ENCODE results near the gene PRMT3.
"Not testable (repeated sequence)": the region's sequence is repeated elsewhere in the genome, so short reads cannot be mapped to it uniquely, and the experiment has no call there.

The PRMT3 gene

DNA sequence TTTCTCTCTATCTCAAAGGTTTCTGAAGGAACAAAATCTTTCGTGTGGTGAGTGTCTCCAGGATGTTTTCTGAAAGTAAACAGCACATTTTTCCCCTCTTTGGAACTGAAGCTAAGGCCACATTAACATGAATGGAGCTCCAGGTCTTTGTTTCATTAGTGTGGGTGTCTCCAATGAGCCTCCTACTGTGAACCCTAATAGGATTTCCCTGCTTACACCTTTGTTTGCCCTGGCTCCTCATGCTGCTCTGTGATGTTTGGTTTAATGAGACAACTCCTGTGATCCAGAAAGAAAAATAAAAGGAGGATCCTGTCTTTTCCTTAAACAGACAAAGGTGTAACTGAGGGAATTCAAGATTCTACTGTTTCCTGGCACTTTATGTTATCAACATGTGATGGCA lies 135.0 kb downstream of the PRMT3 start:
- no peak for DNase-seq

DNA sequence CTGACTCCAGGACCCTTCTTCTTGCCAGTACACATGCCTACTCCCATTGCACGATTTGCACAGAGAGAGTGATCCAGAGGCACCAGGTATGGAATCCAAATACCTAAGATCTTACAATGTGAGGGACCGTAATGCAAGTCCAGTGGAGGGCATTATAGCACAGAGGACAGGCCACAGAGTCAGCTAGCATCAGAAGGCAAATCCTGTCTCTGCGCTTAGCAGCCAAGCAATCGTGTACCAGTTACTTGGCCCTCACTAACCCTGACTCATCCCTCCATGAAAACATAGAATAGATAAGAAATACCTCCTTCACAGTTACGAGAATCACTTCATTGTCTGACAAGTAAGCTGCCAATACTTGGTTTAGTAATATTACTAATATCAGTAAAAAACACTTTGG lies 142.2 kb downstream of the PRMT3 start:
- DNase-seq, result no peak

DNA sequence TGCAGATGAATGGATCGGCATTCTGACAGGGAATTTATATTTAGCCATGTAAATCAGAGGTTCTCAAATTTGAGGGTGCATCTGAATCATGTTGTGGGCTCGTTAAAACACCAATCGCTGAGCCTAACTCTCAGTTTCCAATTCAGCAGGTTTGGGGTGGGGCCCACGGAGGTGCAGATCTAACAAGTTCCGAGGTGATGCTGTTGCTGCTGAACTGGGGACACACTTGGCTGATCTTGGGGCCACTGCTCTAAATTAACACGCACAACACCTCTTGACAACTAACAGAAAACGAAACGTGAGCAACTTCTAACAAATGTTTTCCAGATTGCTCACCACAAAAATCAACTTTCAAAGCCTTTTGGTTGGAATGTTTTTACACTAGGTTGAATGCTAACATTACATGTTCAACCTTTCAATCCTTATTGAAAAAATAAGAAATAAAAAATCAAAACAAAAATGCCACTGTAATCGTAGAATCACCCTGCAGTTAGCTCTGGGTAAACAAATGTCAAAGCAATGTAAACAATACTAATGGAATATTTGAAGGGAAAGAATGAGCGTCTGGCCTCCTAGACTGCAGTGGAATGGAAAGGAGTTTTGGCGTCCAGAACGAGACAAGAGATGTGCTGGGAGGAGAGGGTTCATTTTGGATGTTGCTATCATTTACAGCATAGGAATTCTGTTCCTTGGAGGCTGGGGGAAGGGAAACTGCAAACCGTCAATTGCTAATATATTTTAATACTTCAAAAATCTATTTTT lies 143.6 kb downstream of the PRMT3 start:
- peak; percentile 7 for DNase-seq

DNA sequence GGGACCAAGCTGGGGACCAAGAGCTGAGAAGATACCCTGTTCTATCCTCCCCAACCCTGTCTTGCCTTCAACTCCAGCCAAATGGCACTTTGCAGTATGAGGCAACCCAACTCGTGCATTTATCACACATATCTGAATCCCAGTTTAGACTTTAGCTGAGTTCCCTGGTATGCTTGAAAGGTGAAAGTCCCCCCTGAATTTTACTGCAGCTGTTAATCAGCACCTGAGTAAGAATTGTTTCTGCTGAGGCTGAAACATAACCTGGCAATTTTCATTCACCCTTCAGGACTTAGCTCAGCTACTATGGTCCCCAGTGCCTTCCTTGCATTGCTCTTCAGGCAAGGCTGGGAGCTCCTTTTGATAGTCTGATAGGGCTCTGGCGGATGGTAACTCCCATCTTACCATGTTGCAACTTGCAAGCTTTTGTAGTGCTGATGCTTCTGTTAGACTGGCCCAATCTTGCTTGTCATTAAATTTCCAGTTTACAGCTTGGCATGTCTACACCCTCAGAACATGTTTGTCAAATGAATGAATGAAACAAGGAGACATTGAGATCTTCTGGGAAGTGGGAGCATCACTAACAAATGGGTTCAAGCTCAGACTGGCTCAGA lies 147.9 kb downstream of the PRMT3 start:
- no peak for DNase-seq

DNA sequence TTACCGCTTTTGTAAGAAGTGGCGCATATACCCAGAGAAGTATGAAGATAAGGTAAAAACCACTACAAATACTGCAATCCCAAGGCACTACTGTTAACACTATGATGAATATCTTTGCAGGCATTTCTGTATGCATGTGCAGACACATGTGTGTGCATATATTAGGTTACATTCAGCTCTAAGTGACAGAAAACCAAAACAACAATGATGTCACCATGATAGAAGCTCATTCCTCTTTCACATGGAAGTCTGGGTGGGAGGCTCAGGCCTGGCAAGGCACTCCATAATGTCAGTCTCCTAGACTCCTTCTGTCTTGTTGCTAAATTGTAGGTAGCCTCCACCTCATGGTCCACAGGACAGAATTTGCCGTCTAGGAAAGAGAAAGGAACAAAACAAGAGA lies 148.8 kb downstream of the PRMT3 start:
- no peak for DNase-seq

DNA sequence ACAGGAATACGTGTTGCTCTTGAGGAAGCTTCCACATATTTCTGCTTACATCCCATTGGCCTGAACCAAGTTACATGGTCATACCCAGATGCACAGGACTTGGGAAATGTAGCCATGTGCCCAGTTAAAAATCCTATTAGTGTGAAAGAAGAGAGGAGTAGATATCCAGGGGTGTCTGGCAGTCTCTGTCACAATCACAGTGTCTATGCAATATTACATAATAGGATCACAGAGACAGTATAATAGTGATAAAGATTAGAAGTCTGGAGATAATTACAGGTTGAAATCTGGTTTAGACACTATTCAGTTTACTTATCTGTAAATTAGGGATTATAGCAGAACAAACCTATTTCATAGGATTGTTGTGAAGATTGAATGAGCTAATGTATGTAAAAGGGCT lies 149.3 kb downstream of the PRMT3 start:
- no peak for DNase-seq

DNA sequence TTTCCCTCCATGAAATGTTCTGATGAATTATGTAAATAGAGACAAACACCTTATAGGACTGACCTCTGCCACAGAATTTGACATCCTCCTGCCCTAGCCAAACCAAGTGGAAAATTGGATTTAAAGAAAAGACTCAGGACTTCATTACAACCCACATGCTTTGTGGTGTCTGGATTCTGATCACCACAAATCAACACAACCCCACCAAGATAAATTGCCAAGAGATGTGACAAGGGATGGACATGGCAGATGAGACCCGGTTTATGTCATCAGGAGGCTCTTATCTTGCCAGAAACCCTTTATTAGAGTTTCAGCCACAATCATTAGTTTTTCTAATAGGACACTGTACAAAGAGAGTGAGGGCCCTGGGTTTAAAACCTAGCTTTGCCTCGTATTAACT lies 154.0 kb downstream of the PRMT3 start:
- DNase-seq, result no peak

DNA sequence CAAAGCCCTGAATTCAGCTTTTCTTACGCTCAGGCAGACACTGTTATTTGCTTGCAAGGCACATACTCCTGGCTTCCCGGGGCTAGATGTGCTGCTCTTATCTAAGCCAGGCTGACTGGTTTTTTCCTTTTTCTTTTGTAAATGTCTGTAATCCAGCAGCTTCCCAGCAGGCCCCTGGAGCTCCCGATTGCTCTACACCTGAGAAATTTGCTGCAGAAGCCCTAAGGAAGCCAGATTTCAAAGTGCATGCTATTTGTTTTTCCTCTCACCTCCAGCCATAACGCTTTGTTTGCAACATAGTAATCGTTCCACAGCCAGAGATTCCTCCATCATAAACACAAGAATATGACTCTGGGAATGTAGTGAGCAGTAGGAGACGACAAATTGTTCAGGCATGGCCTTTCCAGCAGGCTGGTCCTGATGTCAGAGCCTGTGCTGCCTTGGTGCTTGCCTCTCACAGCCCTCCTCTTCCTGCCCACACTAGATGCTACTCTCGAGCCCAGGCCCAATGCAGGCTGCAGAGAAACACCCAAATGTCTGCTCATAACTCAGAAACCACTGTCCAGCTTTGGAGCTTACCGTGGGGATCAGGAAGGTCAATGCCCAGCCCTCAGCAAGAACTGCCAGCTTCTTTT lies 157.2 kb downstream of the PRMT3 start:
- DNase-seq, result no peak

DNA sequence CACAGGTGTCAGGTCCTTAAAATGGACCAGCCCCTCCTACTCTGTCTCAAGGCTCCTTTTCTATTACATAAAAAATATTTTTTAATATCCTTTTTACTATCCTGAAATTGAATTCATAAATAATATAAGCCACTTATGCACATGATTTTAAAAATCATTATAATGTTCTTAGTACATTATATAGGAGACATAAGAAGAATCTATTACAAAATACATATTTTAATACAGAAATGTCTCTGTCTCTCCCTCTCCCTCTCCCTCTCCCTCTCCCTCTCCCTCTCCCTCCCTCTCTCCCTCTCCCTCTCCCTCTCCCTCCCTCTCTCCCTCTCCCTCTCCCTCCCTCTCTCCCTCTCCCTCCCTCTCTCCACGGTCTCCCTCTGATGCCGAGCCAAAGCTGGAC lies 159.9 kb downstream of the PRMT3 start:
- no peak for DNase-seq

DNA sequence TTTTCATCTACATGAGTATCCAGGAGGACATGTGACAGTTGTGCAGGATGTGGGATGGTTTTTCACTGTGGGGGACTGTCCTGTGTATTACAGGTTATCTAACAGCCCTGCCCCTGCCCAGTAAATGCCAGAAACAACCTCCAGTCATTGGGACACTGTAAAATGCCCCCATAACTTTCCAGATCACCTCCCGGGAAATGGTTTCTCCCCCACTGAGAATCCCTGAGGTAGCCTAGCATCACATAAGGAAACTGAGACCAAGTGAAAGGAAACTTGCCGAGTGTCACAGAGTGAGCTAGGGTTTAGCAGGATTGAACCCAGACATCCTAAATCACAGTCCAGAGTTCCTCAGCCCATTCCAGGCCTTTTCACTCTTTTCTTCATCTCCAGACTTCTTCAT lies 163.6 kb downstream of the PRMT3 start:
- DNase-seq, result no peak

DNA sequence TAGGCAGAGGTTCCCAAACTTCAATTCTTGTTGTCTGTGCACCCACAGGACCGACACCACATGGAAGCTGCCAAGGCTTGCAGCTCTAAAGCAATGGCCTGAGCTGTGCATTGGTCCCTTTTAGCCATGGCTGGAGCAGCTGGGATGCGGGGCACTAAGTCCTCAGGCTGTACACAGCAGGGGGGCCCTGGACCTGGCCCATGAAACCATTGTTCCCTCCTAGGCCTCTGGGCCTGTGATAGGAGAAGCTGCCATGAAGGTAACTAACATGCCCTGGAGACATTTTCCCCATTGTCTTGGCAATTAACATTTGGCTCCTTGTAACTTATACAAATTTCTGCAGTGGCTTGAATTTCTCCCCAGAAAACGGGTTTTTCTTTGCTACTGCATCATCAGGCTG lies 168.3 kb downstream of the PRMT3 start:
- no peak for DNase-seq

DNA sequence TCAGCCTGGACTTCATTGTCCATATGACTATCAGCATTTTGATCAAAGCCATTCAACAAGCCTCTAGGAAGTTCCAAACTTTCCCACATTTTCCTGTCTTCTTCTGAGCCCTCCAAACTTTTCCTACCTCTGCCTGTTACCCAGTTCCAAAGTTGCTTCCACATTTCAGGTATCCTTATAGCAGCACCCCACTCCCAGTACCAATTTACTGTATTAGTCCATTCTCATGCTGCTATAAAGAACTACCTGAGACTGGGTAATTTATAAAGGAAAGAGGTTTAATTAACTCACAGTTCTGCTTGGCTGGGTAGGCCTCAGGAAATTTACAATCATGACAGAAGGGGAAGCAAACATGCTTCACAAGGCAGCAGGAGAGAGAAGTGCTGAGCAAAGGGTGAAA lies 168.9 kb downstream of the PRMT3 start:
- DNase-seq, result not testable (repeated sequence)

DNA sequence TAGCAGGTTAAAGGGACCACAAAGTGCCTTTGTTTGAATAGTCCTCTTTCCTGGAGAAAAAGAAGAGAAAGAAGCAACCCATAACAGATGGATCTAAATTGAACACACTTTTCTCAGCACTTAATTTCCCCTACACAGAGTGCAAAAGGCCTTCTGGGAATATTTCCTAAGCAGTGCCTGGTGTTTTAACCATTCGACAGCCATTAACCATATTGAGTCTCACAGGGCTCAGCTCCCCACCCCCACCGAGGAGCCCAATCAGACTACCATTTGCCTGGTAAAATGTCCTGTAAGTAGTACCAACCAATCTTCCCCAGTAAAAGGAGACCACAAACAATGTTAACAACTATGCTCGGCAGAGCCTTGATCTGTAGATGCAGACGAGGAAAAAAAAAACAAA lies 171.2 kb downstream of the PRMT3 start:
- no peak for DNase-seq

Measured in NCI-H1105 treated with DMSO at 0.1 percent for 48 hours (cell line).